Measurements from ENCODE around the gene CDYL.

The CDYL gene

GRCh38 chr6:4884646-4885340, 108.6 kb downstream of the CDYL start:
- no peak for DNase-seq (ENCODE audit: low read depth)

- DNase-seq (ENCODE audit: low read depth) = no peak
Measured at GRCh38 chr6:4885341-4885933, 109.2 kb downstream of the CDYL start.

- no peak for DNase-seq (ENCODE audit: low read depth)
Measured at GRCh38 chr6:4888841-4889240, 112.6 kb downstream of the CDYL start.

GRCh38 chr6:4889701-4890100, 113.5 kb downstream of the CDYL start:
- no peak for DNase-seq (ENCODE audit: low read depth)

- no peak for DNase-seq (ENCODE audit: low read depth)
Measured at GRCh38 chr6:4890191-4890590, 114.0 kb downstream of the CDYL start.

GRCh38 chr6:4890627-4891026, 114.4 kb downstream of the CDYL start:
- DNase-seq (ENCODE audit: low read depth) = no peak

- DNase-seq (ENCODE audit: low read depth) = no peak
Measured at GRCh38 chr6:4891141-4891540, 114.9 kb downstream of the CDYL start.

GRCh38 chr6:4892785-4893485, 116.7 kb downstream of the CDYL start:
- DNase-seq (ENCODE audit: low read depth) = no peak

GRCh38 chr6:4894049-4894448, 117.8 kb downstream of the CDYL start:
- no peak for DNase-seq (ENCODE audit: low read depth)

GRCh38 chr6:4895971-4896370, 119.8 kb downstream of the CDYL start:
- no peak for DNase-seq (ENCODE audit: low read depth)

- no peak for DNase-seq (ENCODE audit: low read depth)
Measured at GRCh38 chr6:4896401-4896800, 120.2 kb downstream of the CDYL start.

GRCh38 chr6:4899249-4900034, 123.2 kb downstream of the CDYL start:
- no peak for DNase-seq (ENCODE audit: low read depth)

- no peak for DNase-seq (ENCODE audit: low read depth)
Measured at GRCh38 chr6:4901386-4902061, 125.3 kb downstream of the CDYL start.

- no peak for DNase-seq (ENCODE audit: low read depth)
Measured at GRCh38 chr6:4902363-4902762, 126.2 kb downstream of the CDYL start.

- no peak for DNase-seq (ENCODE audit: low read depth)
Measured at GRCh38 chr6:4903121-4903520, 126.9 kb downstream of the CDYL start.

GRCh38 chr6:4903751-4904370, 127.7 kb downstream of the CDYL start:
- no peak for DNase-seq (ENCODE audit: low read depth)

- no peak for DNase-seq (ENCODE audit: low read depth)
Measured at GRCh38 chr6:4904461-4905025, 128.3 kb downstream of the CDYL start.

GRCh38 chr6:4905826-4906225, 129.6 kb downstream of the CDYL start:
- DNase-seq (ENCODE audit: low read depth) = no peak

- DNase-seq (ENCODE audit: low read depth) = no peak
Measured at GRCh38 chr6:4906293-4907276, 130.4 kb downstream of the CDYL start.

- no peak for DNase-seq (ENCODE audit: low read depth)
Measured at GRCh38 chr6:4907602-4908001, 131.4 kb downstream of the CDYL start.
